Skeletal muscle cell (primary cell): Measurements from ENCODE around the gene SKP1.

Experiments
- DNase-seq: peaks from one replicate; pipeline ENCODE4 v3.0.0-alpha.2; 2010; ENCODE audit warnings: low read depth
- H3K4me3 ChIP-seq: 2 replicates; pipeline ENCODE4 v1.5.1; 2011; ENCODE audit warnings: low read depth, mild to moderate bottlenecking, control low read depth, low read length, moderate library complexity

Gene SKP1

GRCh38 chr5:134100283-134101091 lies 76.3 kb downstream of the SKP1 start:
- no peak overlapping the region for H3K4me3 ChIP-seq
- DNase-seq = peak; percentile 37

GRCh38 chr5:134099939-134100282 lies 76.8 kb downstream of the SKP1 start:
- no peak overlapping the region for H3K4me3 ChIP-seq
- no peak for DNase-seq

GRCh38 chr5:134099288-134099872 lies 77.4 kb downstream of the SKP1 start:
- no peak overlapping the region for H3K4me3 ChIP-seq
- no peak for DNase-seq
